ENCODE results near the gene KLK1.

The KLK1 gene

DNA sequence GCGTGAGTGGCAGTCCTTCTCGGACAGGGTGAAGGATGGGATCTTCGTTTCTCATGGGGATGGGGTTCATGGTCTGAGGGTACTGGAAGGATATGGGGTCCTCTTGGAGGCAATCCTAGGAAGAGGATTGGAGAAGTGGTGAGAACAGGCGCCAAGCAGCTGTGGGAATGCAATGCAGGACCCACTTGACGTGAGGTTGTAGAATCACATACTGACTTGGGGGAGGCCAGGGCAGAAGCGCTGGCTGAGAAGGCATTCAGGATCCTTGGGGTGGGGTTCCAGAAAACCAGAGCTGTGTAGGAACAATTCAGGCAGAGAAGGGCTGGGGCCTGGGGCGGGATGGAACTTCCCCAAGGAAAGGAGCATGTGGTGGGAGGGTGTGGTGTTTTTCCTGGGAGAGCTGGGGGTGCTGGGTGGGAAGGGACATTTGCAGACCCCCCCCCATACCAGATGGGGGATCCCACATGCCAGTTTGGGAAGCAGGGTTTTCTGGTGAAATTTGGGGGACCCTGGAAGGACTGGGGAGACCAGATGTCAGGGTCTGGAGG is 852 bp downstream of the KLK1 start:
- no peak overlapping the region for H3K4me3 ChIP-seq (ENCODE audit: low read depth, low read length)
- no peak for DNase-seq (ENCODE audit: low read depth, low spot score)
- TF ChIP-seq, protein P1, sequence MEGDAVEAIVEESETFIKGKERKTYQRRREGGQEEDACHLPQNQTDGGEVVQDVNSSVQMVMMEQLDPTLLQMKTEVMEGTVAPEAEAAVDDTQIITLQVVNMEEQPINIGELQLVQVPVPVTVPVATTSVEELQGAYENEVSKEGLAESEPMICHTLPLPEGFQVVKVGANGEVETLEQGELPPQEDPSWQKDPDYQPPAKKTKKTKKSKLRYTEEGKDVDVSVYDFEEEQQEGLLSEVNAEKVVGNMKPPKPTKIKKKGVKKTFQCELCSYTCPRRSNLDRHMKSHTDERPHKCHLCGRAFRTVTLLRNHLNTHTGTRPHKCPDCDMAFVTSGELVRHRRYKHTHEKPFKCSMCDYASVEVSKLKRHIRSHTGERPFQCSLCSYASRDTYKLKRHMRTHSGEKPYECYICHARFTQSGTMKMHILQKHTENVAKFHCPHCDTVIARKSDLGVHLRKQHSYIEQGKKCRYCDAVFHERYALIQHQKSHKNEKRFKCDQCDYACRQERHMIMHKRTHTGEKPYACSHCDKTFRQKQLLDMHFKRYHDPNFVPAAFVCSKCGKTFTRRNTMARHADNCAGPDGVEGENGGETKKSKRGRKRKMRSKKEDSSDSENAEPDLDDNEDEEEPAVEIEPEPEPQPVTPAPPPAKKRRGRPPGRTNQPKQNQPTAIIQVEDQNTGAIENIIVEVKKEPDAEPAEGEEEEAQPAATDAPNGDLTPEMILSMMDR (IDR thresholded peaks at IDR 0.05; ENCODE audit: low read depth, low read length) = no peak
- in situ Hi-C loops (cut with HindIII; ENCODE audit: low sequenced_read_pairs) = no loop called here

DNA sequence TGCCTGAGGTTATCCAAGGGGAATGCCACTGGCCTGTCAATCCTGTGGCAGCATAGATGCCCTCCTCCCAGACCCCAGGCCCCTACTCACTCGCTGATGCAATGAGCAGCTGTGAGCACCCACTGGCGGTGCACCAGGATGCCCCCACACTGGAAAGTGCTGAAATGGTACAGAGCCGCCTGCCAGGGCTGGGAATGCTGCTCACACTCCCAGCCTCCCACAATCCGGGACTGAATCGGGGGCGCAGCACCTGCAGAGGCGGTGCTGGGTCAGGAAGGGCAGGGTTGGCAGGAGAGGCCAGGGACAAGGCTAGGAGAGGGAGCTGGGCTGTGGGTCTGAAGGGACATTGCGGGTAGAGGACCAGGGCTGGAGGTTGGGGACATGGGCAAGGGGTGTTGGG is 2.0 kb downstream of the KLK1 start:
- H3K4me3 ChIP-seq (ENCODE audit: low read depth, low read length) = no peak overlapping the region
- TF ChIP-seq, protein P1 (IDR thresholded peaks at IDR 0.05; ENCODE audit: low read depth, low read length) = no peak
- in situ Hi-C loops (cut with HindIII; ENCODE audit: low sequenced_read_pairs) = no loop called here
- no peak for DNase-seq (ENCODE audit: low read depth, low spot score)

GRCh38 chr19:50821248-50821612 is 2.4 kb downstream of the KLK1 start:
- H3K4me3 ChIP-seq (ENCODE audit: low read depth, low read length) = no peak overlapping the region
- TF ChIP-seq, protein P1 (IDR thresholded peaks at IDR 0.05; ENCODE audit: low read depth, low read length) = no peak
- in situ Hi-C loops (cut with HindIII; ENCODE audit: low sequenced_read_pairs) = no loop called here
- no peak for DNase-seq (ENCODE audit: low read depth, low spot score)

GRCh38 chr19:50820549-50821247 is 2.9 kb downstream of the KLK1 start:
- DNase-seq (ENCODE audit: low read depth, low spot score) = no peak
- TF ChIP-seq, protein P1 (IDR thresholded peaks at IDR 0.05; ENCODE audit: low read depth, low read length) = no peak
- H3K4me3 ChIP-seq (ENCODE audit: low read depth, low read length) = no peak overlapping the region
- in situ Hi-C loops (cut with HindIII; ENCODE audit: low sequenced_read_pairs) = no loop called here

GRCh38 chr19:50820086-50820485 is 3.5 kb downstream of the KLK1 start:
- TF ChIP-seq, protein P1 (IDR thresholded peaks at IDR 0.05; ENCODE audit: low read depth, low read length) = no peak
- no peak overlapping the region for H3K4me3 ChIP-seq (ENCODE audit: low read depth, low read length)
- no peak for DNase-seq (ENCODE audit: low read depth, low spot score)
- in situ Hi-C loops (cut with HindIII; ENCODE audit: low sequenced_read_pairs) = no loop called here

DNA sequence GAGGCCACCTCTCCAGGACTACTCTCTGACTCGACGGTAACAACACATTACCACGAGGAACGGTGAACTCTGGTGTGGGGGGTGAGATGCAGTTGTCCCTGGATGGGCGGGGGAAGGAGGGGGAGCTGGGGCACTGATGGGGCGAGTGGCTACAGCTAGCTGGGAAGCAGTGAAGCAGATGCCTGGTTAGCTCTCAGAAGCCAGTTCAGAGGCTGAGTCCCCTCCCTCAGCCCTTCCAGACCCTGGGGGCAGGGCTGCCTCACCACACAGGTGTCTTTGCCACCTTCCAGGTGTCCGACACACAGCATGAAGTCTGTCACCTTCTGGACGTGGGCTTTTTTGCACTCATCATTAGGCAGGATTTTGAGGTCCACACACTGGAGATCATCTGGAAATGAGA is 4.0 kb downstream of the KLK1 start:
- in situ Hi-C loops (cut with HindIII; ENCODE audit: low sequenced_read_pairs) = no loop called here
- TF ChIP-seq, protein P1 (IDR thresholded peaks at IDR 0.05; ENCODE audit: low read depth, low read length) = no peak
- H3K4me3 ChIP-seq (ENCODE audit: low read depth, low read length) = no peak overlapping the region
- DNase-seq (ENCODE audit: low read depth, low spot score) = no peak
